GOT3 (cell line): ENCODE data around the gene RFX3.

Experiments used
- DNase-seq: peaks from one replicate; lab custom pipeline; 2025; ENCODE audit warnings: mixed read lengths; lab: John Stamatoyannopoulos, UW

RFX3 gene

GRCh38 chr9:3513265-3513818 lies 12.5 kb downstream of the RFX3 start:
- no peak for DNase-seq

DNA sequence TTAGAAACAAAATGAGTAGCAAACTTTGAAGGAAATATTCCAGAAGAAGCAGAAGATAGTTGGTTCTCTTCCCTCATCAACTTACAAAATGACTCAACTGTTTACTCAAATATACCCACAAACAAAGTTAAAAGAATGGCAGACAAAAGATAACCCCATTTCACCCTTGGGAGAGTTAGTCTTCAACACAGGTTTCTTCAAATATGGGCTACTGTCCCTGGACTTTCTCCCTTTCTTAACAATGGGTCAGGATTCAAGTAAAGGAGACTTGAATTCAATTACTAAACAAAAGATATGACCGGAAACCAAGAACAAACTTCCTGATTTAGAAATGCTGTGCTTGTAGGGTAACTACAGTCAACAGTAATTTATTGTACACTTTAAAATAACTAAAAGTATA lies 14.2 kb downstream of the RFX3 start:
- no peak for DNase-seq

DNA sequence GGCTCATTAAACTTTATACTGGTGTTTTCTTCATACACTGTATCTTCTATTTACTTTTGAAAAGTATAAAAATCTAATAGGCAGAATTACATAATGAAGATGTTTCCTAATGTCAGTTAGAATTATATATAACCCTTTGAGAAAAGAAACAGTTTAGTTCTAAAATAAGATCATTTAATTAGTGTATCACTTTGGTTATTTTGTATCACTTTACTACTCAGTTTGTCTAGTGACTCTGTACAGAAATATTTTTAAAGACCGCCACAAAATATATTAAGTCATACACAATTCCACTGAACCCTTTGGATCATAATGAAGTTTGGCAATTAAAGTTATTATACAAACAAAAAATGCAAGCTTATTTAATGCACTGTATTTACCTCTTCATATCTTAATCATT lies 15.0 kb downstream of the RFX3 start:
- DNase-seq = no peak

DNA sequence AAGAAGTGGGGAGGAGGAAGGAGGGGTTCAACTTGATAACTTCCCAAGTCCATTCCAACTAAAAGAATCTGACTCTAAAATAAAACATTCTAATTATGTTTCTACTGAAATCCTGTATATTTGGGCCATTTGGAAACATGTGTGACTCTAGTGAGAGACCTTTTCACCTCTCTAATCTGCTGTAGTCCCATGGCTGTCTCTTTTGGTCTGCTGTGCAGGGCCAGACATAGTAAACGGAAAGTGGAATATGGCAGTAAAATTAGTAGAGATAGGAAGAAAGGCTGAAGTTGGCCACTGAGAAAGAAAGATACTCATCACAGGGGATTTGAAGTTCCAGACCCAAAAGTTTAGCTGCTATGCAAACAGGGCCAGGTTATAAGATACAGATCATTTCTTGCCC lies 15.9 kb downstream of the RFX3 start:
- no peak for DNase-seq

DNA sequence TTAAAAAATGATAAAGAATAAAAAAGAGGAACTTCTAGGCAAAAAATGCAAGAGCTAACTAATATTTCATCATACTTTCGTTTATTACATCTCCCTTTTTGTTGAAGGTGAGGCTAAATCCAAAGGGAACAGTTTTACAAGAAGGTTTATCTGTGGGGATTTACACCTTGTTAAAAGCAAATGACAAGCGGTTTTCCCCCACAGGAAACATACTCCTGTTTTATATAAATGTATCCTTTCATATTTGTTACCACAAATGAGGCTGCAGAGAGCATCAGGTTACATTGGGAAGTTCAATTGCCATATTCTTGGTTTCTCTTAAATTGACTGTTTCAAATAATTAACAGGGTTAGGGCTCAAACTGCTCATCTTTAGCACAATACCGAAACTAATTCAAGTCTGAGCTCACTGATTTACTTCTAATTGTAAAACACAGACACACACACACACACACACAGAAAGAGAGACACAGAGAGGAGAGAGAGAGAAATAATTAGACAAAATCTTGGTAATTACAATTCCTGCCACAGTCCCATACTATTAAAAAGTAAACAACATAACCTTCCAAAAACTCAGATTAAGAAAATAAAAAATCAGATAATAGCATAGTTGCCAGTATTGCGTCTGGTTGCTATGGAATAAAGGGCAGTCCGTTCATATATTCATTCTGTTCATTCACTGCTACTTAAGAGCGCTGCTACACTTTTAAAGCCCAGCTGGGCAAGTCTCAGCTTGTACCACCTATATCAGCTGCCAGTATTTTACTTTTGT lies 17.1 kb downstream of the RFX3 start:
- no peak for DNase-seq

DNA sequence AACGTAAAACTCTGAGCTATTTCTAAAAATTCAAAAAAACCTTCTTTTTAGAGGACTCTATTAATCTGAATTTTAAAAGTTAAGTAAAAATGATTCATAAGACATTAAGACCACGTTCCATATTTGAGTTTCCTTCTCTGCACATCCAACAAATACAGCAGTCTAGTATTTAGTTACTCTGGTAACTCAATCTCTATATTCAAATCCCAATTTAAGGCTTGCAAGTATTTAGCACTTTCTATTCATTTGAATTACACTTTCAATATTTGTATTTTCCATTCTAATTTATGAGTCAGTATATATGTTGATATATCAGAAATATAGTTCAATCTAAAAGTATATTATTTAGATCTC lies 17.7 kb downstream of the RFX3 start:
- DNase-seq = no peak

DNA sequence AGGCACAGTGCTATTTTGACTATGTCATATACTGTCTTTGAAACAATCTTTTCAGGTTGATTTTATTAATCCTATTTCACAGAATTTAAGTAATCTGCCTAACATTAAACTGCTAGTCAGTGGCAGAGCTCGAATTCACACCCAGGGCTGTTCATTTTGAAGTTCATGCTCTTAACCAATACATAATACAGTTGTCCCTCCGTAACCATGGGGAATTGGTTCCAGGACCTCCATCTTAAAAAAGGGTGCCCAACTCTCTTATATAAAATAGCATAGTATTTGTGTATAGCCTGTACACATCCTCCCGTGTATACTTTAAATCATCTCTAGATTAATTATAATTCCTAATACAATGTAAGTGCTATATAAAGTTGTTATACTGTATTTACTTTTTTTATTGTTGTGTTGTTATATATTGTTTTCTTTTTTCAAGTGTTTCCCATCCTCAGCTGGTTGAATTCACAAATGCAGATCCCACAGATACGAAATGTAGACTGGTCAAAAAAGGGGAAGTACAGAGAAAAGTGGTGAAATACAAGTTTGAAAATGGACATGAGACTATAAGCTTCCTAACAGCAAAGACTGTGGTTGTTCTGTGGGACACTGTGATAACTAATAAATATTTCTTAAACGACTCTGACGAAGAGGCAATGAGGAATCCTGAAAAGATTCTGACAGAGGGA lies 18.3 kb downstream of the RFX3 start:
- no peak for DNase-seq

DNA sequence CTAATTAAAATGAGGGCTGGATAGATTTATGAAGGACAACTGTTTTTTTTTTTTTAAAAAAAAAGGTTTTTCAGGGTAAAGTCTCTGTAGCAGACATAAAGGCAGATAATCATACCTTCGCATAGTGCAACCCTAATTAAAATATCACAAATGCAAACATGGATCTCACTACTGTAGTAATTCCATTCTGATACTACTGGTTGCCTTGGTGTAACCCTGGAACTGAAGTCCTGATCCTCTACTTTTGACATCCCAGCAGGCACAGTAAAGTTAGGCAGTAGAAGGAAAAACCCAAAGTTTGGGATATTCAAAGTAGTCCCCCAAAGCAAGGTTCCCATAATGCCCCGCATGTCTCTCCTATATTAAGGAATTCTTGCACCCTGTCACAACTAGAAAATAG lies 19.6 kb downstream of the RFX3 start:
- no peak for DNase-seq

DNA sequence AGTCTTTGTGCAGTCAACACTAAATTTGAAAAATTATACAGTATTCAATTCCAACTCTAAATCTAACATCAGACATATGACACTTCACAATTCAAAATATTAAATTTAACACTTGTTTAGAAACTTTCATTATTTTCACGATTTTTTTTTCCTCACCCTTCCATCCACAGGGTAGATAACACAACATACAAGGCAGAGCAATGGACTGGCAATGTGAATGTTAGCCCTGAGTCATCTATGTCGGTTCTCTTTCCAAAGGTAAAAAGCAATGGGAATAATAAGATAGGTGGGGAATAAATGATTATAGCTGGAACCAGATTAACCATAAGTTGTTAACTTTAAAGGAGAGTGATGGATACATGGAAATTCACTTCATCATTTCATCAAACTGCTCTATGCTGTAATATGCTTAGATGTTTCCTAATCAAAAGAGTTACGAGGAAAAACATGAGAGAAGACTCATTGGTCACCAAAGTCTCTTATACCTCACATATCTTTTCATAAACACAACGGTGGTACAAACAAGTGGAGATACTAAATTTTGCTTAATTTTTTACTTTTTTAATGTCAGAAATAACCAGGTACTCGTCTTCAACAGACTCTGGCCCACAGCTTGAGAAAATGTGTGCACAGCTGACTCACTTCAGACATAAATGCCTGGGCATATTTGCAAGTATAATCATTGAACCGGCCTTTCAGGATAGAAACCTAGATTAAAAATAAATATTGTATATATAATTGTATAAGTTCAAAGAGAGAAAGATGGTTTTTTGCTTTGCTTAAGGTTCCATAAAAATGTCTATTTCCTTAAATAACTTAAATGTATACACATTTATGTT lies 23.0 kb downstream of the RFX3 start:
- no peak for DNase-seq

DNA sequence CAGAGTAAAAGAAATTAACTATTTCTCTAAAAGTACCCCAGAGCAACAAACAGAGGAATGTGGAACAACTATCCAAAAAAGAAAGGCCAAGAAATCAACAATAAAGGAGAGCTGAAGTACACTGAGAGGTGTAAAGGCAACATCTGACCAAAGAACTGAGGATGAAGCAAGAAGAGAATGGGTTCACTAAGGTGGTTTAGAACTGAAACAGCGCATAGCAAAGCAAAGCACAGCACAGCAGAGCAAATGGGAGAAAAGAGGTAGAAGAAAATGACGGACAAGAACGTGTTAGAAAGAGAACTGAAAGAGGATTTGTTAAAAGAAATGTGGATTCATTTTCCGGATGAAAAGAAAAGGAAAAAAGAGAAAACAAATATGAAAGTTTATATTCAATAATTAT lies 25.8 kb downstream of the RFX3 start:
- no peak for DNase-seq

- DNase-seq = no peak
Measured at GRCh38 chr9:3498691-3499090, 27.1 kb downstream of the RFX3 start.

DNA sequence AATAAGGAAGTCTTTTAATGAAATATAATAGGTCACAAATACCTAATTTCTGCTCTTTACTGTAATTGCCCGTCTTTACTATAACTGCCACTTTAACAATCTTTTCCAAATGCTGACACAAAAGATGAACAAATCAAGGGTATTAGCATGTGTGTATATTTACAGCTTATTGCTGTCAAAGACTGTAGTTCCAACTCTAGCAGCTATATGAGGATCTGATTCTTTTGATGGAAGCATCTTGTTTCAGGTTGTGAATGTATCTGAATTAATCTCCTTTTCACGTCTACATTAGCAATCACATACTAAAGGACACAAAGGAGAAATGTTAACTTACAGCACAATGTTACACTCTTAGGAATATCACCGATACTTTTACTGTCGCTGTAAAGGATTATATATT lies 27.9 kb downstream of the RFX3 start:
- no peak for DNase-seq

- no peak for DNase-seq
Measured at GRCh38 chr9:3497401-3497800, 28.4 kb downstream of the RFX3 start.

GRCh38 chr9:3495855-3496254 lies 29.9 kb downstream of the RFX3 start:
- no peak for DNase-seq

DNA sequence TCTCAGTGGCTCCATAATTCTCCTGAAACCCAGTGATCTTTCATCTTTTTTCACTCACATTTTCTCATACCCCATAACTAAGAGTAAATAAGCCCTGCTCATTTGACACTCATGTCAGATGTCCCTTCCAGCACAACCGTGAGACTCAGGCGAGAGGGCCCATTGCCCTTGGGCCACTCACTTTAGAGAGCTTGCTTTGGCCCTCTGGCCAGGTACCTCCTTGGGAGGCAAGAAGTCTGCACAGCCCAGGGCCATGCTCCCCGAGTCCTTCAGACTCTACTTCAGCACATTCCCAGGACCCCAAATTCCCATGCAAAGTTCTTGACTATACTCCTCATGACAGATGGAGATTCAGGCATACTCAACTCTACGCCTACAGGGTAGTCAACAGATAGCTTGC lies 33.6 kb downstream of the RFX3 start:
- DNase-seq = no peak

- DNase-seq = no peak
Measured at GRCh38 chr9:3491450-3491849, 34.4 kb downstream of the RFX3 start.

DNA sequence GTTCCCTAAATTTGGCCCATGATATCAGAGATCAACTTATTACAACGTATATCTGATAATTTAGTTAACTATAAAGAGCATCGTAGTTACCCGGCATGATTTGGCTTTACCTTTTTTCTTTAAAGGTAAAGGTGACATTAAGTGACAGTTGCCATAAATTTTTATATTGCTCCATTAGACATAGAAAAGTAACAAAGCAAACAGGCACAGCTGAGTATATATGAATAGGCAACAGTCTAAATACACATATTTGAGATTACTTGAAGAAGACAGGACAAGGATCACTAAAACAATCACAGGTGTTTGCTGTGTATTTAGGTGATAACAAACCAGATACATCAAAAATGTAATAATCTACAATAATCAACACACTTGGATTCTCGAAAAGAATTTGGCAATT lies 34.8 kb downstream of the RFX3 start:
- no peak for DNase-seq

- no peak for DNase-seq
Measured at GRCh38 chr9:3482578-3482977, 43.2 kb downstream of the RFX3 start.

DNA sequence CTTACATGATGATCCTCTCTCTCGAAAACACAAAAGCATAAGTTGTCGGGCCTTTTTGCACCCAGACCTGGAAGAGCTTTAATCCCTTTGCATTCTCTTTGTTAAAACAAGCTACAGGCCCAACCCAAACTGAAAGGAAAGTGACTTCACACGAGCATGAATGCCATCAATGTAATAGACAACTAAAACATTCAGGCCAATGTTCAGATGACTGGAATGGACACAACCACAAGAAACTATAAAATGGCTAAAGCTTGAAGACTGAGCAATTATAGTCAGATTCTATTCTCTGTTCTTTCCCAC lies 45.5 kb downstream of the RFX3 start:
- DNase-seq = no peak

DNA sequence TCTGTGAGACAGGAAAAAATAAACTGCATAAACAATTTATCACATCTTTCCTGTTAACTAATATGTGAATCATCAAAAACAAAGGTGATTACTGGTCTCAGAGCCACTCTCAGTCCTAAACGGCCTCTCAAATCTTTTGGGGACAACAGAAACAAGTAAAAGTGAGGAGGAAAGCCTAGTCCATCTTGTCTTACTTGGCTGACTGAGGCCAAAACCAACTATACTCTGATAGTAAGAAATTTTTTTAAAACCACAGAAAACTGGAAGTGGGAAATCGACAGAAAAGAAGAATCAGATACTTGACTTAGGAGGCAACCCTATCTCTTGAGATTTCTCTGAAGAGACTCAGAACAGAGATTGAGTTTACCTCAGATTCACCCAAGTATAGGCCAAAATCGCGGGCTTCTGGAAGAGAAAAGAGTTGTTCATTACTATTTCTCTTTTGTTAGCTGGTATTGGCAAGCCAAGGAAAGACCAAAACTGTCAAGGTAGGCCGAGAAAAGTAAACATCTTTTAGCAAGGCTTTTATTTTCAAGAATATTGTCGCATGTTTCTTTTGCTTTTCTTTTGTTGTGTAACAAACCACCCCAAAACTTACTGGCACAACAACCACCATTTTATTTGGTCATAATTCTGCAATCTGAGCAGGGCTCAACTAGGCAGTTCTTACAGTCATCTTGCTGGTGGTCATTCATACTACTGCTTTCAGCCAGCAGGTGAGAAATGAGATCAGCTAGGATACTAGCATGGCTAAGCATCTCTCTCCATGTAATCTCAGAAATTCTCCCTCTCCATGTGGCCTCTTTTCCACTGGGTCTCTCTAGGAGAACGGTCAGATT lies 46.1 kb downstream of the RFX3 start:
- DNase-seq = no peak

GRCh38 chr9:3478549-3478953 lies 47.2 kb downstream of the RFX3 start:
- no peak for DNase-seq

DNA sequence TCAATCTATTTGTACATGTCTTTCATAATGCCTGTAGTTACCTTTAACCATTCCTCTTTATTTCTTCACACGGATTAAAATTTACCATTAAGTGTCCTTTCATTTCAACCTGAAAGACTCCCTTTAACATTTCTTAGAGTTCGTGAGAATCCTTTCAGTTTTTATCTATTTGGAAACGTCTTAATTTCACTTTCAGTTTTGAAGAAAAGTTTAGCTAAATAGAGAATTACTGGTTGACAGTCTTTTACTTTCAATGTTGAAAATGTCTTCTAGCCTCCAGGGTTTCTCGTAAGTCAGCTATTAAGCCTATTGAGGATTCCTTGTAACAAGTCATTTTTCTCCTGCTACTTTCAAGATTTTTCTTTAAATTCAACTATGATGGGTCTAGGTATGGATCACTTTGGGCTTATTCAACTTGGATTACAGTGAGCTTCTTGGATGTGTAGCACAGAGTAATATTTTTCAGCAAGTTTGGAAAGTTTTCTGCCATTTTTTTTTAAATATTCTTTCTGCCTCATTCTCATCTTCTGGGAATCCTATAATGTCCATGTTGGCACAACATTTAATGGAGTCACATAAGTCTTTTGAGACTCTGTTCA lies 48.5 kb downstream of the RFX3 start:
- DNase-seq = no peak
